Breast epithelium (tissue), 3 donors: ENCODE measurements around the gene NOP56.

Experiments used
- POLR2A ChIP-seq: fragments of 450-650 bp; IDR thresholded peaks from one replicate; pipeline ENCODE4 v1.6.1; 2016; ENCODE audit warnings: antibody characterized with exemption, mild to moderate bottlenecking, moderate library complexity
- POLR2AphosphoS5 ChIP-seq, 3 donors: sonication (generic); formaldehyde crosslinking; IDR thresholded peaks; one replicate each; pipeline ENCODE4 v1.6.1; 2017; ENCODE audit warnings: antibody characterized with exemption in 3 of 3
- TF ChIP-seq, protein P1 (sequence below), 3 donors: fragments of 450-650 bp; IDR thresholded peaks; one replicate each; pipeline ENCODE4 v1.5.1; 2016 to 2017; ENCODE audit warnings: antibody characterized with exemption in 3 of 3, mild to moderate bottlenecking in 3 of 3, moderate library complexity in 3 of 3

DNA sequence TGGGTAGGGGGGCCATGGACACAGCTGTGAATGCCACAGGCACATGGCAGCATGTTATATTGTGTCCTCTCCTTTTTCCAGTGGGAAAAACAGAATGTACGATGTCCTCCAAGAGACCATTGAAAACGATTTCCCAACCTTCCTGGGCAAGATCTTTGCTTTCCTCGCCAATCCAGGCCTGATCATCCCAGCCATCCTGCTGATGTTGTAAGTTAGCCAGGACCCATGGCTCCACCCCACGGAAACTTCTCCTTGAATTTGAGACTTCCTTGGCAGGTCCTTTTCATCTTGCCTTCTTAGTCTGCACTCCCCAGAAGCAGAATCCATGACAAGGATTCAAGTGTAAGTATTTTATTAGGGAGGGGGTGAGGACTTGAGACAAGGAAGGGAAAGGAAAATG is 28.2 kb upstream of the NOP56 start:
- TF ChIP-seq, protein P1, sequence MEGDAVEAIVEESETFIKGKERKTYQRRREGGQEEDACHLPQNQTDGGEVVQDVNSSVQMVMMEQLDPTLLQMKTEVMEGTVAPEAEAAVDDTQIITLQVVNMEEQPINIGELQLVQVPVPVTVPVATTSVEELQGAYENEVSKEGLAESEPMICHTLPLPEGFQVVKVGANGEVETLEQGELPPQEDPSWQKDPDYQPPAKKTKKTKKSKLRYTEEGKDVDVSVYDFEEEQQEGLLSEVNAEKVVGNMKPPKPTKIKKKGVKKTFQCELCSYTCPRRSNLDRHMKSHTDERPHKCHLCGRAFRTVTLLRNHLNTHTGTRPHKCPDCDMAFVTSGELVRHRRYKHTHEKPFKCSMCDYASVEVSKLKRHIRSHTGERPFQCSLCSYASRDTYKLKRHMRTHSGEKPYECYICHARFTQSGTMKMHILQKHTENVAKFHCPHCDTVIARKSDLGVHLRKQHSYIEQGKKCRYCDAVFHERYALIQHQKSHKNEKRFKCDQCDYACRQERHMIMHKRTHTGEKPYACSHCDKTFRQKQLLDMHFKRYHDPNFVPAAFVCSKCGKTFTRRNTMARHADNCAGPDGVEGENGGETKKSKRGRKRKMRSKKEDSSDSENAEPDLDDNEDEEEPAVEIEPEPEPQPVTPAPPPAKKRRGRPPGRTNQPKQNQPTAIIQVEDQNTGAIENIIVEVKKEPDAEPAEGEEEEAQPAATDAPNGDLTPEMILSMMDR (IDR thresholded peaks at IDR 0.05), result no peak
- no peak for TF ChIP-seq POLR2A
- TF ChIP-seq POLR2AphosphoS5 (IDR thresholded peaks at IDR 0.05), result peak in 2 of 3 donors; percentile 20 to 55
